Measurements from ENCODE around the gene PTPRJ. TPM values are rescaled to one million over a fixed set of nuclear protein-coding genes. Genes with fewer than 3 reads are reported as not detected.

The PTPRJ gene
- total RNA-seq, 1 donor from 2014 or later, result 22.7 TPM

DNA sequence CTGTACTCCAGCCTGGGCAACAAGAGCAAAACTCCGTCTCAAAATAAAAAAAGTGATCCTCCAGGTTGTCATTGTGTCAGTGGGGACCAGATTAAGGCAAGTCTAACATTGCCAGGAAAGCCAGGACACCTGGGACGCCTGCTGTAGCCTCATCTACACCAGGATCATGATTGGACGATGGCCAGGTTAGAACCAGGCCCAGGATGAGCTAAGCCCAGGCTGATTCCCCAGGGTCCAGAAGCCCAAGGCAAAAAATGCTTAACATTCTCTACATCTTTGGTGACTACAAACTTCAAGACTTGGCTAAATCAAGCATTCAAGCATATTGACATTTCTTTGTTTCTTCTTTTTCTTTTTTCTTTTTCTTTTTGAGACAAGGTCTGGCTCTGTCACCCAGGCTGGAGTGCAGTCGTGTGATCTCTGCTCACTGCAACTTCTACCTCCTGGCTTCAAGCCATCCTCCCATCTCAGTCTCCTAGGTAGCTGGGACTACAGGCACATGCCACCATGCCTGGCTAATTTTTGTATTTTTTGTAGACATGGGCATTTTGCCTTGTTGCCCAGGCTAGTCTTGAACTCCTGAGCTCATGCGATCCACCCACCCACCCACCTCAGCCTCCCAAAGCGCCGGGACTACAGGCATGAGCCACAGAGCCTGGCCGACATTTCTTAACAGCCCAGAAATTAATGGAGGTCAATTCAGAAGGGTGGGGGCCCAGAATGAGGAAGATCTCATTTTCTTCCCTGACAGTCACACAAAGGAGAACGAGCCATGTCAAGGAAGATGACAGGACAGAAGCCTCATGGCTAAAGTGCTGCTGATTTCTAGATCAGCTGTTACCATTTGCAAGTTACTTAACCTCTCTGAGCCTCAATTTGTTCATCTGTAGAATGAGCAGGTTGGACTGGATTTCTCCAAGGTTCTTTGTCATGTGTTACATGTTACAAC lies 12.5 kb upstream of the PTPRJ start:
- DNase-seq (ENCODE audit: low spot score), result no peak
- ATAC-seq, result peak; percentile 39

DNA sequence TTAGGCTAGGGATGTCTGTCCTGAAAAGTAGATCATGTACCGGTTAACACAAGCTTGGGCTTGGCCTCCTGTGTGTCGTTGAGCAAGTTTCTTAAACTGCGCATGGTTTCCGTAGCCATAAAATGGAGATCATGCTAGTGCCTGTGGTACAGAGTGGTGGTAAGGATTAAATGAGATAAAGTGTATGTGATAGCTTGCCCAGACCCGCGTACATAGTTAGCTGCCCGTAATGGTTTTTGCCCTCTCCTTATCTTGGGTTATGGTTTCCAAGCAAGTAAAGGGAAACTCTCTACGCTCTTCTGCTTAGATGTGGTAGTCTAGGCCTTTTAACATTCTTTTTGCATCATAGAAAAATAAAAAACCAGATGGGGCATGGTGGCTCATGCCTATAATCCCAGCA lies 11.0 kb upstream of the PTPRJ start:
- ATAC-seq (no peak), DNase-seq (ENCODE audit: low spot score) (no peak)

DNA sequence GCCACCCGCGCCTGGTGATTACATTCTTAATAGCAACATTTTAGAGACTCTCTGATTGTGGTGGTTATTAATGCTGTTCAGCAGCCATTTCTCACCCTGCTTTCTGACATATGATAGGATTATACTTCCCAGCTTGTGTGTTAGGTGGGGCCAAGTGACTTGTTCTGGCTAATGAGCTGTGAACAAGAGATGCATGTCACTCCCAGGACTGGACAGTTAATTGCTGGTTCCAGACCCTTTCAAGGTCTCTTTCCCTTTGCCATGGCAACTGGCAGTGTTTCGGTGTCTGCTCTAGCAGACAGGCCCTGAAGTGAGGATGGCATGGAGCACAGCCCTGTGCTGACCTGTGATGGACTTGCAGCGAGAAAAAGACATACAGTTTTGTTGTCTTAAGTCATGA lies 8.9 kb upstream of the PTPRJ start:
- no peak for DNase-seq (ENCODE audit: low spot score)
- no peak for ATAC-seq

DNA sequence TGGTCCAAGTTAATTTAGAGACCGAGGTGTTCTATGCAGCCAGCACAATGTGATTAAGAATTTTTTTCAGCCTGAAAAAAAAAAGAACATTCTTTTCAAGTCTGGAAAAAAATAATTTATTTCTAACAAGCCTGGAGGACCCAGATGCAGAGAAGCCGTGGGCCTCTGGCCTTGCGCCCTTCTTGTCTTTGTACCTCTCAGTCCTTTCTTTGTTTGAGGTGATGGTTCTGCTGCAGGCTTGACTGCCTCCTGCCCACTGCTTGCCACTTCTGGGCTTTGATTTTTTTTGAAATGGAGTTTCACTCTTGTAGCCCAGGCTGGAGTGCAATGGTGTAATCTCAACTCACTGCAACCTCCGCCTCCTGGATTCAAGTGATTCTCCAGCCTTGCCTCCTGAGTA lies 7.2 kb upstream of the PTPRJ start:
- ATAC-seq (no peak), DNase-seq (ENCODE audit: low spot score) (no peak)

DNA sequence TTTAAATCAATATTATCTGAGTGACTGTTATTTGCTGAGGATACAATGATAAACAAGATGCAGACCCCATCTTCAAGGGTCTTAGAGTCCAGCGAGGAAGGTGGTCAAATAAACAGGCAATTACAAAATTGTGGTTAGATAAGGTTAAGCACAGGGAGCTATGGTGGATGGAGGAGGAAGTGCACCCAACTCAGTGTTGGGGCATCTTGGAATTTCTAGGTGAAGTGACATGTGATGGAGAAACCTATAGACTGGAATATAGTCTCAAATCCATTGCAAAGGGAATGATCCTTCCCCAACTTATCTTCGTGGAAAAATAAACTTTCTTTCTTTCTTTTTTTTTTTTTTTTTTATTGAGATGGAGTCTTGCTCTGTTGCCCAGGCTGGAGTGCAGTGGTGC lies 3.4 kb upstream of the PTPRJ start:
- ATAC-seq (no peak), DNase-seq (ENCODE audit: low spot score) (no peak)

DNA sequence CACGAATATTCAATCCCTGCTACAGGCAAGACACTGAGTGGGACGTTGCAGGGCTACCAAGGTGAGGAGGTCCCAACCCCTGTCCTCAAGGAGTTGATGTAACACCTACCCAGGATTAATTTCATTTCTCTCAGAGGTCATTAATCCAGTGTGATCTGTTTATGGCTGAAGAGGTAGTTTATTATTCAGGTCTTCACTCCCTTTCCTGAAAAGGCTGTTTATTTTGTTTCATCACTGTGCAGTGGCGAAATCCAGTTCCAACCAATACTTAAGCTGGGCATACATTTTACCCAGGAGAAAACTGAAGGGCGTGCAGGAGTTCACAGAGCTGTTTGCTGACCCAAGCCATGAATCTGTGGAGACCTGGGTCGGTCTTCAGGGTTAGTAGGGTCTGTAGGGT lies 2.7 kb upstream of the PTPRJ start:
- peak; percentile 62 for DNase-seq (ENCODE audit: low spot score)
- peak; percentile 39 for ATAC-seq

DNA sequence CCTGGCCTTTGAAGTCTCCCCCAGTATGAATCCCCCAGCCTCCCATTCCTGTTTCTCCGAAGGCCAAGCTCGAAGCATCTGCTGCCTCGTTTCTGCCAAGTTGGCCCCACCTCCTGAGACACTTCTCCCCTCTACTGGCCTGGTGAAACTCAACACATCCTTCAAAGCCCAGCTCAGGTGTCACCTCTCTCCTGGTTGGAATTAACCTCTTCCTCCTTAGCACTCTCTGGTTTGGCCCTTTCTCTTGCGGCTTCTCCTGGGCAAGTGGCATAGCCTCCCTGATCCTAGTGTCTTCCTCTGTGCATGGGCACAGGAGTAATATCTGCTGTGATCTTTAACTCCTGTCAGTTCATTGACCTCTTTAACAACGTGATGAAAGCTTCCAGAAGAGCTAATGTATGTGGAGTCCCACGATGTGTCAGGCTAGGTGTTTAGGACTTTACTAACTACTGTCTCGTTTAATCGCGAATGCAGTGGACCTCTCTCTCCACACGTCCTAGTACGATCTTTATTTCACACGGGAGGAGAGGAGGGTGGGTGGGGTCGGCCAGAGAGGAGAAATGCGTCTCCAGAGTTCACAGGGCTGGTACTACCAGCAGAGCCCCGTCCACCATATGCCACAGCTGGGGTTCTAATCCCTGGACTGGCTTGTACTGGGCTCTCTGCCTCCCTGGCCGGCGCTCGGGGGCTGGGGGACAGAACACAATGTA lies 826 bp upstream of the PTPRJ start:
- no peak for DNase-seq (ENCODE audit: low spot score)
- peak; percentile 12 for ATAC-seq

DNA sequence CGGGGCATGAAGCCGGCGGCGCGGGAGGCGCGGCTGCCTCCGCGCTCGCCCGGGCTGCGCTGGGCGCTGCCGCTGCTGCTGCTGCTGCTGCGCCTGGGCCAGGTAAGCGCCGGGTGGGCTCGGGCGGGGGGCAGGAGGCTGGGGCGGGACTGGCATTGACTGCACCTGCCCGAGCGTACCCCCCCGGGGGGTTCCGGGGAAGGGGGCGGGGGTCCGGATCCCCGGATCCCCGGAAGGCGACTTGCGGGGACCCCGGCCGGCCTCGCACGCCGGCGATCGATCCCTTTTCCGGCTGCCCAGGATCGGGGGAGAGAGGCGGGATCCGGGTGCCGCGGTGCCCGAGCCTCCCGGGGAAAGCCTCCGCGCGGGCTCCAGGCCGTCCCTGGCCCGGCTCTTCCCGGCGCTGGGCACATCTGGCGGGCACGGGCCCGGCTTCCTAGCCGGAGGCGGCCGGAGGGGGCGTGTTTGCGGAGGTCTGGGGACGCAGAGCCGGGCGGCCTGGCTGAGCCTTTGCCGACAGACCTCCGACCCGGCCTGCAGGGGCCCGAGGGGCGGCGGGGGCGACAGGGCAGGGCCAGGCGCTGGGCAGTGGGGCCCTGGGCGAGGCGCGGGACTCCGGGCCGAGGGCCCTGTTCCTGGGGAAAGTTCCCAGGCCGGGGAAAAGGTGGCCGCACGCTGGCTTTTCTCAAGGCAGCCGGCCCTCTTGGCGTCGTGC lies 705 bp downstream of the PTPRJ start:
- peak; percentile 53 for ATAC-seq

DNA sequence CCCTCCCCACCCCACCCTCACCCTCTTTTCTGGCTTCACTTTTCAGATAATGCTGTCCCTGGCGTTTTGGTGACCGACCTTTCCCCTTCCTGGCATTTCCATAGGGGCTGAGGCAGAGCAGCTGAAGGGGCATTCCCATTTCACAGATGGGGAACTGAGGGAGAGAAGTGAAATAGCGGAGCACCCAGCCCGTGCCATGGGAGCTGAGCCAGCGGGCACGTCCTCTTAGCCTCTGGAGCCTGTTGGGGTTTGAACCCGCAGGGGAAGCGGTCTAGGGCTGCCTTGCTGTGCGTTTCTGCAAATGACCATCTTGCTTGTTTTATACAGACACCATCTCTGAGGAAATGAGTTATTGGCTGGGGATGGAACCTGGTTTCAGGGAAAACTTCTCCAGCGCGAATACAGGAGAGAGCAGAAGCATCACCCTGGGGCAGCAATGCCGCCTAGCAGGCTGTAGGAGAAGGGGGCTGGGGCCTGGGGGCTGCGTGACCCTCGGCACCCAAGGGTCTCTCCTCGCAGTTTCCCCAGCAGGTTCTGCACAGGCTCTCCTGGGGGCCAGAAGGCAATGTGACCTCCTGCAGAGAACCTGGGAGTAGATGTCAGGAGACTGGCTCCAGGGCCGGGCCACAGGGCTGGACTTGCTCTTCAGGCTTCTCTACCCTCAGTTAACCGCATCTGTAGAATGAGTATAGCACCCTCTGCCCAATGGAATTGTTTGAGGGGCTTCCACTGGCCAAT lies 1.5 kb downstream of the PTPRJ start:
- peak; percentile 65 for DNase-seq (ENCODE audit: low spot score)
- ATAC-seq, result peak; percentile 18

More for the DNA sequence above, 705 bp downstream of the PTPRJ start:
- peak; percentile 62 for DNase-seq (ENCODE audit: low spot score)

DNA sequence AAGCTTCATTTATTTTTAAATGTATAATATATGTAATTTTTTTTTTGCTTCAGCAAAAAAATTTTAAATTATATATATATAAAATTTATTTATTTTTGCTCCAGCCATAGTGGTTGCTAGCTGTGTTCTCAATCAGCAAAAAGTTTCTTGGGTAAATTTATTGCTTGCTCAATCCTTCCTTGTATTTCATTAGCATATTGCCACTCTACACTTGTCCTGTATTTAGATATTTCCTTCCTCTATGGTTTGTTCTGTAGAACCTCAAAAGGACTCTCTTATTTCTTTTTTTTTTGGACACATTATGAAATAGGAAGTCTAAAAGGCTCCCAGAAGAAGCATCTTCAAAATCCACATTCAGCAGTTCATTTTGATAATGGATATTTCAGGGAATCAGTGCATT lies 2.3 kb downstream of the PTPRJ start:
- no peak for ATAC-seq
- no peak for DNase-seq (ENCODE audit: low spot score)

DNA sequence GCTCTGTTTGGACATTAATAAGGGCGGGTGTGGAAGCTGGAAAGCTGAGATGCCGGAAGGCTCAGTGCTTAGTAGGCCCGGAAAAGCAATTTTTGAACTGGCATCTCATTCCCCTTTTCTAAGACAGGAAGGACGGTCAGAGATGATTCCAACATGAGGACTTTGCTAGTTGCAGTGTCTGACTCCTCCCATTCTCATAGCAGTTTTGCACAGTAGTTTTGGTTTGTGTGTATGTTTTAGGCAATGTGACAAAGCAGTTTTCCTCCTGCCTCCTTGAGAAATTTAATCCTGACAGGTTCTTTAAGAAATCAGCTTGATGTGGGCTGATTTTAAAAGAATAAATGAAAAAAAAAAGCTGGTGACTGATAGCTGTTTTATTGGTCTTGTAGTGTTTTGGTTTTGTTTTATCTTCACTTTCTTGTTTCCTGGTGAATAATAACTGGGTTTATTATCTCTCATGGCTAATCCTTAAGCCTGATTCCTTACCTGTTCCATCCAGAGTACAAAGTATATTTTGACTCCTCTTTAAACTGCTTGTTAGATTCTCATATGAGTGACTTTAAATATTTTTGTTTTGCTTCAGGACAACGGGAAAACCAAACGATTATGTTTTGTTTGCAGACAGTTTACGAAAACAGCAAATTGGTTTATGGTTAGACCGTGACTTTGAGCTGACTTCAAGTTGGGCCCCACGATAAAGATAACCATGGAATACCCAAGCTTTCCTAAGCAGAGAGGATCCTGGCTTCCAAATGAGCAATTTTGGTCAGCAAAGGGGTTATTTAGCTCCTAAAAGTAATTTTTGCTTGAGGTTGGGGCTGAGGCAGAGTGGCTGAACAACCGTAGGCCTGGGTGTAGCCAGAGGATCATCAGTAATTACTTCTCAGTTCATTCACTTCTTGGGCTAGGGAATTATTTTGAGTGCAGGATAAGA lies 3.4 kb downstream of the PTPRJ start:
- peak; percentile 22 for ATAC-seq

DNA sequence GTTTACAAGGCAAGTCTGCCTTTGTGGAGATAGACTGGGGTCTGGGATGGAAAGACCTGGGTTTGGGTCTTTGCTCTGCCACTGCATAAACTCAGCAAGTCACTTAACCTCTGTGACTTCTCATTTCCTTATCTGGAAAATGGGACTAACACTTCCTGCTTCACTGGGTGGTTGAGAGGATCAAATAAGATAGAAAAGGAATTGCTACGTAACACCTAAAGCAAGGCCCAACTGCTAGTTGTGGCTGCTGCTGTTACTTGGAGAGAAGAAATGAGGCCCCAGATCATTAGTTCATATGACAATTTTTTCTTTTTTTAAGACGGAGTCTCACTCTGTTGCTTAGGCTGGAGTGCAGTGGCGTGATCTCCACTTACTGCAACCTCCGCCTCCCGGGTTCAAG lies 5.9 kb downstream of the PTPRJ start:
- DNase-seq (ENCODE audit: low spot score) (no peak), ATAC-seq (no peak)

More for the DNA sequence above, 3.4 kb downstream of the PTPRJ start:
- no peak for DNase-seq (ENCODE audit: low spot score)

DNA sequence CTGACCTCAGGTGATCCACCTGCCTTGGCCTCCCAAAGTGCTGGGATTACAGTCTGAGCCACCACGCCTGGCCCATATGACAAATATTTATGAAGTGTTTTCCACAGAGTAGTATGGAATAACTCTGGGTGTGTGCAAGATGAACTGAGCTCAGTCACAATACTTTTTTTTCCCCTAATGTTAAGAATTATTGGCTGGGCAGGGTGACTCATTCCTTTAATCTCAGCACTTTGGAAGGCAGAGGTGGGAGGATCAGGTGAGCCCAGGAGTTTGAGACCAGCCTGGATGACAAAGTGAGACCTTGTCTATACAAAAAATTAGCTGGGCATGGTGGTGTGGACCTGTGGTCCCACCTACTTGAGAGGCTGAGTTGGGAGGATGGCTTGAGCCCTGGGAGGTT lies 6.4 kb downstream of the PTPRJ start:
- ATAC-seq (no peak), DNase-seq (ENCODE audit: low spot score) (no peak)

DNA sequence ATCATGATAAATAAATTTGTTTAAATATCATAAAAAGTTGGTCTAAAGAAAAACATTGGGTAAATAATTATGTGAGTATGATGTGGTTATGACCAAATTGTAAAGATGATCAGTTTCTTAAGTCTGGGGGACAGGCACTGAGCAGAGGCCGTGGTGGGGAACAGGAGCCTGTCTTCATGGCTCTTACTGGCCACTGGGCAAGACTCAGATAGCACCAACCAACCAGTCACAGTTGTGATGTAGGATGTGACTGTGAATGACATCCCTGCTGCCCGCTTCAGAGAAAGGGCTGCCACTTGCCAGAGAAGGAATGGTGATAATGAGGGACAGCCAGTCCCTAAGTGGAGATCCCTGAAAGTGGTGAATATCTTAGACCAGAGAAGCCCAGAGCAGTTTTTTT lies 7.0 kb downstream of the PTPRJ start:
- ATAC-seq, result no peak

DNA sequence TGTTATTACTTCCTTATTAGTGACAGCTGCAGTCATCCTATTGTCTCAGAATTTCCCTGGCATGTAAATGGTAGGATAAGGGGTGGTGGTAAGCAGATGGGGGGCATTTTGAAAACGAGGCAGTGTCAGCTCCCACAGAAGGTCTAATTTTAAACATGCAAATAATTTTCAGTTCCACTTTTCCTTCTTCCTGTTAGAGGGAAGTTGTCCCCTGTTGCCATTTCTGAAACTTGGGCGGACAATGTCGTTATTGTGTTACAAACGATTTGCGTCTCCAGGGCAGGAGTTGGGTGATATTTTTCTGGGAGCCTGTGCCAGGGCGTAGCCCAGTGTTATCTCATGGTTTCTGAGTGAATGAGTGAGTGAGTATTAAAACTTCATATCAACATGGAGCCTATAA lies 7.4 kb downstream of the PTPRJ start:
- DNase-seq (ENCODE audit: low spot score) (no peak), ATAC-seq (no peak)

More for the DNA sequence above, 7.0 kb downstream of the PTPRJ start:
- DNase-seq (ENCODE audit: low spot score), result no peak

DNA sequence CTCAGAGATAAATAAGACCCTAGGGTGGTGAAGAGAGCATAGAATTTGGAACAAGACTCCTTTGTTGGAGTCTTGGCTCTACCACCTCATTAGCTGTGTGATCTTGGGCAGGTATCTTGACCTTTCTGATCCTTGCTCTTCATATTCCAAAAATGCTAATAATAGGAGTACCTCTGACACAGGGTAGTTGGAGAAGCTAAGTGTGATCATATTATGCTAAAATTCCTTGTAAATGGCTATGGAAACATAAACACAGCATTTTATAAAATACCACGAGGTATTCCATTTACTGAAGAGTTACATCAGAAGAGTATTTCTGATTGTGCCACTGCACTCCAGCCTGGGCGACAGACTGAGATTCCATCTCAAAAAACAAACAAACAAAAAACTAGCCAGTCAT lies 9.4 kb downstream of the PTPRJ start:
- no peak for DNase-seq (ENCODE audit: low spot score)
- peak; percentile 21 for ATAC-seq

DNA sequence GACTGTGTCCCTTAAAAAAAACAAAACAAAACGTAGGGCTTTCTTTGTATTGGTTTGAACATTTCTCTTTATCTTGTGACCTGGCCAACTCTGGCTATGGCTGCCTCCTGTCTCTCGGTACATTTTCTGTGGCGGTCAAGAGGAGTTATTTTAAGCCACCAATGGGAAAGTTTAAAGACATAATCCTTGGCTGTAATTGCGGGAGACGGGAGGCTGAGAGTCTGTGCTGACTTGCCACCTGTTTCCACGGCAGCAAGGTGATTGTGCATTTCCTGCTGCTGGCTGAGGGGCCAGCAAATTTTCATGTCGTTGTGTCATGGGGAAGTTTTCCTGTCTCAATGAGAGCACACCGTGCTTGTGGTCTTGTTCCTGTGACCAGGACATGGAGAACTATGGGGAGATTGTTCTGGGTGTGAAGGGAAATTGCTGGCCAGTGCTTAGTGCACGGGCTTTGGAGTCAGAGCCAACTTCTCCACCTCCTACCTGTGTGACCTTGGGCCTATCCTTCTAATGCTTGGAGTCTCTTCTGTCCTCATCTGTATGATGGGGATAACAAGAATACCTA lies 11.0 kb downstream of the PTPRJ start:
- DNase-seq (ENCODE audit: low spot score) (no peak), ATAC-seq (peak; percentile 46)

DNA sequence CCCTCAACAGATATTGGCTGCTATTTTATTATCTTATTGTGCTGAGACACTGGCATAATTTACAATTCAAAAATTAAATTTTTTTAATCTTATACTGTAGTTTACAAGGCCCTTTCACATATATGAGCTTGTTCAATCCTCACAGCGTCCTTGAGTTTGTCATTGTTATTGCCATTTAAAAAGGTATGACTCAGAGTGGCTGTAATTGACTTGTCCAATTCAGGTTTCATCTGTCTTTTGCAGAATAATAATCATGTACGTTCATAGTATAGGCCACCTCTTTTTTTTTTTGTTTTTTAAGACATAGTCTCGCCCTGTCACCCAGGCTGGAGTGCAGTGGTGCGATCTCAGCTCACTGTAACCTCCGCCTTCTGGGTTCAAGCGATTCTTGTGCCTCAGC lies 11.5 kb downstream of the PTPRJ start:
- DNase-seq (ENCODE audit: low spot score) (no peak), ATAC-seq (no peak)

Measured in left lobe of liver (tissue), 2 donors.